Tibial artery (tissue), 4 donors: ENCODE measurements around the gene PCSK2.
"Not testable (repeated sequence)": the region's sequence is repeated elsewhere in the genome, so short reads cannot be mapped to it uniquely, and the experiment has no call there.

Source experiments
- DNase-seq, 2 donors: peaks; one replicate each; pipeline ENCODE4 v3.0.0-alpha.2; 2019
- H3K27ac ChIP-seq, 2 donors: fragments of 200-600 bp; sonication (generic) in 1 of 2; 1 replicate in 1 of 2; 2 replicates in 1 of 2; pipeline ENCODE4 v1.5.1; 2018 to 2019; ENCODE audit warnings: mild to moderate bottlenecking in 1 of 2
- H3K27me3 ChIP-seq, 2 donors: fragments of 200-600 bp; sonication (generic) in 1 of 2; one replicate each; pipeline versions ENCODE4 v1.5.1 to v1.6.0; 2016 to 2019
- H3K36me3 ChIP-seq, 3 donors: fragments of 200-600 bp; sonication (generic) in 2 of 3; one replicate each; pipeline ENCODE4 v1.5.1; 2016 to 2019; ENCODE audit warnings: mild to moderate bottlenecking in 2 of 3
- H3K4me1 ChIP-seq, 4 donors: fragments of 200-600 bp; sonication (generic) in 2 of 4; 1 replicate in 3 of 4; 2 replicates in 1 of 4; pipeline ENCODE4 v1.5.1; 2016 to 2019
- H3K4me3 ChIP-seq, 2 donors: fragments of 200-600 bp; sonication (generic) in 1 of 2; 1 replicate in 1 of 2; 2 replicates in 1 of 2; pipeline ENCODE4 v1.5.1; 2018 to 2019; ENCODE audit warnings: mild to moderate bottlenecking in 2 of 2
- H3K9me3 ChIP-seq, 3 donors: fragments of 200-600 bp; sonication (generic) in 1 of 3; one replicate each; pipeline ENCODE4 v1.5.1; 2016 to 2019
- intact Hi-C: fragments of 100-400 bp; cut with DNase I; formaldehyde crosslinking; loops from one replicate; pipeline ENCODE4 v1.15.0; 2023; ENCODE audit warnings: low total_unique reads
- TF ChIP-seq, protein P1 (sequence below), 2 experiments: fragments of 200-600 bp in 1 of 2; fragments of 450-650 bp in 1 of 2; IDR thresholded peaks; one replicate each; pipeline ENCODE4 v1.5.1; 2017 to 2019; ENCODE audit warnings: antibody characterized with exemption in 2 of 2, mild to moderate bottlenecking in 1 of 2, moderate library complexity in 1 of 2

The PCSK2 gene

DNA sequence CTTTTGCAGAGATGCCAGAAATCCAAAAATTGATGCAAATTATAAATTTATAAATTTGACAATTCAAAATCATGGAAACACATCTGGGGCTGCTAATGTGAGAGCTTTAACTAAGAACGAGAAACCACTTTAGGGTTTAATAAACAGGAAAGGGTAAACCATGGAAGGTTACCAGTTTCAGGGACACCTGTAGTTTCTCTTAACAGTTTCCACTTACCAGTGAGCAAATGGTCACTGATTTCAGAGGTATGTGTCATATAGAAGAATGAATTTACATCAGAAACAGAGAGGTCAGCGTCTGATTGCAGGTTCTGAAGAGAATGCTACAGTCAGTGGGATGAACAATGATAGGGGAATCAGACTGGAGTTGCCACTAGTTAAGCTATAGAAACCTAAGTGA, 24.8 kb upstream of the PCSK2 start:
- no peaks in the 10 kb centered on the region for H3K36me3 ChIP-seq
- TF ChIP-seq, protein P1, sequence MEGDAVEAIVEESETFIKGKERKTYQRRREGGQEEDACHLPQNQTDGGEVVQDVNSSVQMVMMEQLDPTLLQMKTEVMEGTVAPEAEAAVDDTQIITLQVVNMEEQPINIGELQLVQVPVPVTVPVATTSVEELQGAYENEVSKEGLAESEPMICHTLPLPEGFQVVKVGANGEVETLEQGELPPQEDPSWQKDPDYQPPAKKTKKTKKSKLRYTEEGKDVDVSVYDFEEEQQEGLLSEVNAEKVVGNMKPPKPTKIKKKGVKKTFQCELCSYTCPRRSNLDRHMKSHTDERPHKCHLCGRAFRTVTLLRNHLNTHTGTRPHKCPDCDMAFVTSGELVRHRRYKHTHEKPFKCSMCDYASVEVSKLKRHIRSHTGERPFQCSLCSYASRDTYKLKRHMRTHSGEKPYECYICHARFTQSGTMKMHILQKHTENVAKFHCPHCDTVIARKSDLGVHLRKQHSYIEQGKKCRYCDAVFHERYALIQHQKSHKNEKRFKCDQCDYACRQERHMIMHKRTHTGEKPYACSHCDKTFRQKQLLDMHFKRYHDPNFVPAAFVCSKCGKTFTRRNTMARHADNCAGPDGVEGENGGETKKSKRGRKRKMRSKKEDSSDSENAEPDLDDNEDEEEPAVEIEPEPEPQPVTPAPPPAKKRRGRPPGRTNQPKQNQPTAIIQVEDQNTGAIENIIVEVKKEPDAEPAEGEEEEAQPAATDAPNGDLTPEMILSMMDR (IDR thresholded peaks at IDR 0.05) = no peak
- no peaks in the 10 kb centered on the region for H3K27me3 ChIP-seq
- intact Hi-C loops = no loop called here
- H3K4me3 ChIP-seq = no peak overlapping the region
- no peaks in the 10 kb centered on the region for H3K4me1 ChIP-seq
- no peak for DNase-seq
- H3K9me3 ChIP-seq = no peaks in the 10 kb centered on the region
- no peak overlapping the region for H3K27ac ChIP-seq

DNA sequence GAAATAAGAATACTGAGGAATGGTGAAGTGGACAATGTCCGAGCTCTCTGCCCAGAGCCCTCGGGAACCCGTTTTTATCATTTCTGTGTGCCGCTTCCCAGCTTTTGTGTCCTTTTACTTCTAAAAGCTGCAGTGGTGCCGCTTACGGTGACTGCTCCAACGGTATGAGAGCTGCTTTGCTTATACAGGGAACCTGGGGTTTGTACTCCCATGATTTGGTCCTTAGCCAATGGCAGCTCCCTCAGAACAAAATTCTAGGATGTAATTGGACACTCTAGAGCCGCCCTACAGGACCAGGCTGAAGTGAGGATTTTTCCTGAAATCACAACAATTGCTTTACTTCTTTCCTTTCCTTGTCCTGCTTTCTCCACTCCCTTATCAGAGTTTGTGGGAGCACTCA, 24.2 kb upstream of the PCSK2 start:
- Histone ChIP-seq H3K9me3 (no peaks in the 10 kb centered on the region), H3K27ac (no peak overlapping the region), H3K4me3 (no peak overlapping the region), H3K27me3 (no peaks in the 10 kb centered on the region), H3K4me1 (no peaks in the 10 kb centered on the region), H3K36me3 (no peaks in the 10 kb centered on the region)
- DNase-seq = no peak
- intact Hi-C loops = no loop called here
- TF ChIP-seq, protein P1 (IDR thresholded peaks at IDR 0.05) = no peak

DNA sequence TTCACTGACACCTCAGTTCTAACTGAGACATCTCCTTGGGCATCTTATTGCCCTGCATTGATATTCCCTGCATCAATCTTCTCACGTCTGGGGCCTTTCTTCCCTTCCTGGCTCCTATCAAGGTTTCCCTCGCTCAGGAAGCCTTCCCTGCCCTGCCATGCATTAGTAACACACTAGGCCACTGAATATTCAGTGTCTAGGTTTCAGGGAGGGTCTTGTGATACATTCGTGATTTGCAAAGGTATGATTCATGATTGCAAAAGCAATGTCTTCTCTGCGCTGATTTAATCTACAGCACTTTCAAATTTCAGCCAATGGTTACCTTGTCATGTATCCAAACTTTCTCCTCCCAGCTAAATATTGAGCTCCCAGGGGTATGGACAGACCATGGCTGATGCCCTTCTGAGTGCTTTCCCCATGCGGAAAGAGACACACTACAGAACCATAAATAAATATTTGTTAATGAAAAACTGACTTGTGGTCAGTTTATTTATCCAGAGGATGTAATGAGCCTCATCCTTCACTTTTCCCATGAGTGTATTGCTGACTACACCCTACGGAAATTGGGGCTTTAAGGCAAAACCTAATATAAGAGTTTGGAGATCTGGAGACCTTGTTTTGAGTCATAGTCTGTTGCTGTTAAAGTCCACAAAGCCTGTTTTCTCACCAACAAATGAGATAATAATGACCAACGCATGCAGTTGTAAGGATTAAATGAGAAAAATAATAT, 21.6 kb upstream of the PCSK2 start:
- H3K9me3 ChIP-seq = no peaks in the 10 kb centered on the region
- no peak overlapping the region for H3K27ac ChIP-seq
- H3K27me3 ChIP-seq = no peaks in the 10 kb centered on the region
- intact Hi-C loops = no loop called here
- DNase-seq = no peak
- TF ChIP-seq, protein P1 (IDR thresholded peaks at IDR 0.05) = no peak
- no peaks in the 10 kb centered on the region for H3K36me3 ChIP-seq
- no peak overlapping the region for H3K4me3 ChIP-seq
- no peaks in the 10 kb centered on the region for H3K4me1 ChIP-seq

DNA sequence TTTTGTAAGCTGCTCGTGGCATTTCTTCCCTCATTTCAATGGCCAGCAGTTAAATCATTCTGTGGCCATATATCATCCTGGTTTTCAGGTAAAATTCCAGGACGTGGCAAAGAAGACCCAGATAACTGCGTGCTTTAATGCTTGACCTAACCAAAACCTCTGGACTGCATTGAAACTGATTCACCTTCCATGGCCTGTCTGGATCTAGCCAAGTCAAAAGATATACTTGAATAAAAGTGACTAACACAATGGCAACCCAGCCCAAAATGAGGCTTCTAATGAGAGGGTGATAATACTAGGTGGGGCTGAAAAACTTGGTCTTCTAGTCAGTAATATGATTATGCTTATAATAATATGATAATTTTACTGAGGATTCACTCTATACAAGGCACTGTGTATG, 16.5 kb upstream of the PCSK2 start:
- TF ChIP-seq, protein P1 (IDR thresholded peaks at IDR 0.05) = no peak
- Histone ChIP-seq H3K27ac (no peak overlapping the region), H3K27me3 (no peaks in the 10 kb centered on the region), H3K4me1 (no peaks in the 10 kb centered on the region), H3K9me3 (no peaks in the 10 kb centered on the region), H3K4me3 (no peak overlapping the region), H3K36me3 (no peaks in the 10 kb centered on the region)
- no peak for DNase-seq
- intact Hi-C loops = no loop called here

DNA sequence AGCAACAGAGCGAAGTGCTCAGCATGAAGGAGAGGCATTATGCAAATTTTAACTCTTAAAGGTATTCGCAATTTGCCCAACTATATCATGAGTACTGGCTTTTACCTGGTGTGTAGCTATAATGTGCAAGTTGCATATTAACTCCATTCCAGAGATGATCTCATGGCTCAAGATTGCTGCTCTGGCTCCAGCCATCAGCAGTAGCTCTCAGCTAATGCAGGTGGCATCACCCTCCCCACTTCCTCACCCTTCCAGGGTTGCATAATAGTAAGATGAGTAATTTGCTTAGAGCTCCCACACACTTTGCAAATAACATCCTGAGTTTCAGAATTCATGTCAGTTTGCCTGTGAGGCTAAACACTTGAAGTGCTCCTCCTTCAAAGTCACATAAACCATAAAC, 15.9 kb upstream of the PCSK2 start:
- Histone ChIP-seq H3K9me3 (no peaks in the 10 kb centered on the region), H3K4me1 (no peaks in the 10 kb centered on the region), H3K27ac (no peak overlapping the region), H3K27me3 (no peaks in the 10 kb centered on the region), H3K4me3 (no peak overlapping the region), H3K36me3 (no peaks in the 10 kb centered on the region)
- DNase-seq = no peak
- TF ChIP-seq, protein P1 (IDR thresholded peaks at IDR 0.05) = no peak
- intact Hi-C loops = no loop called here

DNA sequence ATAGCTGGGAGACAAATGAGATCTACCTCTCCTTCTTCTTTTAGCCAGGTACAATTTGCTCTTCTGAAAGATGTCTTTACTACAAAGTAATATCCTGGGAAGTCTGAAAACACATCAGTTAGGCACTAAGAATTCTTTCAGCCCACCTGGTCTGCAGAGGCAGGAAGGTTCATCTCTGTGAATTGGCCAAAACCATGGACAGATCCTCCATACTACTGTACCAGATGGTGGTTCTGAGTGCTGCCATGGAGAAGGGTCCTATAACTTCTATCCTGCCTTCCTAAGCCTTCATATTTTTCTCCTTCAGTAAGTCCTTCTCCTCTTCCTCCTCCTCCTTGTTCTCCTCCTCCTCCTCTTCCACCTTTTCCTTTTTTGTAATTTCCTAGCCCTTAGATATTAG, 11.7 kb upstream of the PCSK2 start:
- H3K9me3 ChIP-seq = no peaks in the 10 kb centered on the region
- H3K27me3 ChIP-seq = no peaks in the 10 kb centered on the region
- H3K27ac ChIP-seq = no peak overlapping the region
- H3K4me3 ChIP-seq = no peak overlapping the region
- intact Hi-C loops = no loop called here
- H3K4me1 ChIP-seq = no peaks in the 10 kb centered on the region
- no peaks in the 10 kb centered on the region for H3K36me3 ChIP-seq
- no peak for DNase-seq
- TF ChIP-seq, protein P1 (IDR thresholded peaks at IDR 0.05) = no peak

DNA sequence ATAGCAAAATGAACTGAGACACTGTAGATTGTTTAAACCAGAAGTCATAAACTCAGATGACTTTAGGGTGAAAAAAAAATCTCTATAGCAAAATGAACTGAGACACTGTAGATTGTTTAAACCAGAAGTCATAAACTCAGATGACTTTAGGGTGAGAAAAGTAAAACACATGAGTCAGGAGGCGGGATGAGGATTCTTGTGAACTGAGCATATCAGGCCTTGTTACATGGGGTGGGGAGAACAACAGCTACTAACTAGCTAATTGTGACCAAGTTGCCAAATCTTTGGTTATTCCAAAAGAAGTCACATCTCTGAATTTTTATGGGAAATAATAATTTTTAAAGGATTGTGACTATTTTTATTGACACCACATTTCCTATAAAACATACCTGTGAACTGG, 7.0 kb upstream of the PCSK2 start:
- H3K4me1 ChIP-seq, H3K9me3 ChIP-seq, DNase-seq, intact Hi-C loops, H3K27ac ChIP-seq, H3K4me3 ChIP-seq, H3K36me3 ChIP-seq, H3K27me3 ChIP-seq: not testable (repeated sequence)
